ENCODE results near the gene TXNL4A. TPM values are rescaled to one million over a fixed set of nuclear protein-coding genes. Genes with fewer than 3 reads are reported as not detected.

Gene TXNL4A
- total RNA-seq, 2 donors from 2014 or later: 117 to 138 TPM

DNA sequence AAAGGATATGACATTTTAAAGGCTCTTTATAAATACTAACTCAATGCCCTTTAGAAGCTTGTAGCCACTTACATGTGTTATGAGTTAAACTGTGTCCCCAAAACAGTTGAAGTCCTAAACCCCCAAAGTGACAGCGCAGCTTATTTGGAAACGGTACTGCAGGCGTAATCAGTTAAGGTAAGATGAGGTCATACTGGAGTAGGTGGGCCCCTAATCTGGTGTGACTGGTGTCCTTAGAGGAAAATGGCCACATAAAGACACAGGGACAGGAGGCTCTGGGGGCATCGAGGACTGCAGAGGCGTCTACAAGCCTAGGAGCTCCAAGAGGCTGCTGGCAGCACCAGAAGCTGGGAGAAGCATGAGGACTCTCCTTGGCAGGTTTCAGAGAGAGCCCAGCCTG is 8.5 kb downstream of the TXNL4A start:
- Mint-ChIP-seq H3K9me3 (no peaks in the 10 kb centered on the region), H3K4me1 (no peaks in the 10 kb centered on the region), H3K36me3 (ENCODE audit: low read depth) (peaks cover 49% of the 10 kb centered on the region), H3K27ac (peak overlapping the region; percentile 64), H3K4me3 (no peak overlapping the region), H3K27me3 (ENCODE audit: insufficient read depth) (no peaks in the 10 kb centered on the region)
- H3K4me1 ChIP-seq (ENCODE audit: control insufficient read depth, insufficient read depth, low read length): no peaks in the 10 kb centered on the region
- 93 to 98% methylated on average over 5 of the region's 5 CpGs for WGBS, 2 experiments (ENCODE audit: insufficient coverage in 1 of 2, insufficient read length in 1 of 2)
- DNase-seq: no peak
- no peak overlapping the region for H3K4me3 ChIP-seq (ENCODE audit: low read length)
- H3K9me3 ChIP-seq (ENCODE audit: control insufficient read depth, low read length): no peaks in the 10 kb centered on the region
- TF ChIP-seq, protein P1, sequence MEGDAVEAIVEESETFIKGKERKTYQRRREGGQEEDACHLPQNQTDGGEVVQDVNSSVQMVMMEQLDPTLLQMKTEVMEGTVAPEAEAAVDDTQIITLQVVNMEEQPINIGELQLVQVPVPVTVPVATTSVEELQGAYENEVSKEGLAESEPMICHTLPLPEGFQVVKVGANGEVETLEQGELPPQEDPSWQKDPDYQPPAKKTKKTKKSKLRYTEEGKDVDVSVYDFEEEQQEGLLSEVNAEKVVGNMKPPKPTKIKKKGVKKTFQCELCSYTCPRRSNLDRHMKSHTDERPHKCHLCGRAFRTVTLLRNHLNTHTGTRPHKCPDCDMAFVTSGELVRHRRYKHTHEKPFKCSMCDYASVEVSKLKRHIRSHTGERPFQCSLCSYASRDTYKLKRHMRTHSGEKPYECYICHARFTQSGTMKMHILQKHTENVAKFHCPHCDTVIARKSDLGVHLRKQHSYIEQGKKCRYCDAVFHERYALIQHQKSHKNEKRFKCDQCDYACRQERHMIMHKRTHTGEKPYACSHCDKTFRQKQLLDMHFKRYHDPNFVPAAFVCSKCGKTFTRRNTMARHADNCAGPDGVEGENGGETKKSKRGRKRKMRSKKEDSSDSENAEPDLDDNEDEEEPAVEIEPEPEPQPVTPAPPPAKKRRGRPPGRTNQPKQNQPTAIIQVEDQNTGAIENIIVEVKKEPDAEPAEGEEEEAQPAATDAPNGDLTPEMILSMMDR (conservative IDR thresholded peaks at IDR 0.05): no peak
- no peak overlapping the region for H3K27ac ChIP-seq (ENCODE audit: low read depth, low read length)
- H3K27me3 ChIP-seq (ENCODE audit: control insufficient read depth, insufficient read depth, low read length, poor library complexity, severe bottlenecking): no peaks in the 10 kb centered on the region
- no peak overlapping the region for H3K9ac ChIP-seq (ENCODE audit: extremely low read depth, low read length, poor library complexity, severe bottlenecking)
- peaks cover 56% of the 10 kb centered on the region for H3K36me3 ChIP-seq (ENCODE audit: control insufficient read depth, insufficient read depth, low read length)

DNA sequence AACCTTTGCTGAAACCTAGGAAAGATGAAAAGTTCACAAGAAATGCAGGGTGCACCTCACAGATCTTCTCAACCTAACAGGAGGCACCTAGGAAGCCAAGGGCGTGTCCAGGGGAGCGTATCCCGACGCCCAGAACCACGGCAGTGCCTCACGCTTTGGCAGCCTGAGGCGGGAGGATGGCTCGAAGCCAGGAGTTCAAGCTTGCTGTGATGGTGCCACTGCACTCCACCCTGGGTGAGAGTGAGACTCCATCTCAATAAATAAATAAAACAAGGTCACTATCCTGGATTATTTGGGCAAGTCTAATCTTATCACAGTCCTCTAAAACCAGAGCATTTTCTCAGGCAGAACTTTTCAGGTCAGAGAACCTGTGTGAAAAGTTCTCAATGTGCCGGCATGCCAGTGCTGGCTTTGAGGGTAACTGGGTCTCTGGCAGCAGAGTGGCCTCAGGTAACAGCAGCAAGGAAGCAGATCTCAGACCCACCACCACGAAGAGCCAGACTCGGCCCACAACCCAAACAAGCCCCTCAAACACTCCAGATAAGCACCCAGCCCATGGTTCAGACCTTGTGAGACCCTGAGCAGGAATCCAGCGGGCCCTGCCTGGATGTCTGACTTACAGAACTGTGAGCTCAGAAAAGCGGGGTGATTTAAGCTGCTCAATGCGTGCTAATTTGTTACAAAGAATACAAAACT is 12.2 kb downstream of the TXNL4A start:
- DNase-seq: no peak
- H3K27me3 ChIP-seq (ENCODE audit: control insufficient read depth, insufficient read depth, low read length, poor library complexity, severe bottlenecking): no peaks in the 10 kb centered on the region
- H3K4me3 ChIP-seq (ENCODE audit: low read length): no peak overlapping the region
- peak overlapping the region; percentile 30 for H3K27ac Mint-ChIP-seq
- TF ChIP-seq, protein P1 (conservative IDR thresholded peaks at IDR 0.05): no peak
- H3K27me3 Mint-ChIP-seq (ENCODE audit: insufficient read depth): no peaks in the 10 kb centered on the region
- peaks cover 74% of the 10 kb centered on the region for H3K36me3 ChIP-seq (ENCODE audit: control insufficient read depth, insufficient read depth, low read length)
- no peak overlapping the region for H3K4me3 Mint-ChIP-seq
- WGBS, 2 experiments (ENCODE audit: insufficient coverage in 1 of 2, insufficient read length in 1 of 2): 90 to 91% methylated on average over 5 to 14 of the region's 14 CpGs
- H3K4me1 ChIP-seq (ENCODE audit: control insufficient read depth, insufficient read depth, low read length): no peaks in the 10 kb centered on the region
- no peaks in the 10 kb centered on the region for H3K9me3 ChIP-seq (ENCODE audit: control insufficient read depth, low read length)
- H3K9me3 Mint-ChIP-seq: no peaks in the 10 kb centered on the region
- peaks cover 67% of the 10 kb centered on the region for H3K36me3 Mint-ChIP-seq (ENCODE audit: low read depth)
- no peak overlapping the region for H3K27ac ChIP-seq (ENCODE audit: low read depth, low read length)
- H3K4me1 Mint-ChIP-seq: peaks cover 9% of the 10 kb centered on the region
- no peak overlapping the region for H3K9ac ChIP-seq (ENCODE audit: extremely low read depth, low read length, poor library complexity, severe bottlenecking)

DNA sequence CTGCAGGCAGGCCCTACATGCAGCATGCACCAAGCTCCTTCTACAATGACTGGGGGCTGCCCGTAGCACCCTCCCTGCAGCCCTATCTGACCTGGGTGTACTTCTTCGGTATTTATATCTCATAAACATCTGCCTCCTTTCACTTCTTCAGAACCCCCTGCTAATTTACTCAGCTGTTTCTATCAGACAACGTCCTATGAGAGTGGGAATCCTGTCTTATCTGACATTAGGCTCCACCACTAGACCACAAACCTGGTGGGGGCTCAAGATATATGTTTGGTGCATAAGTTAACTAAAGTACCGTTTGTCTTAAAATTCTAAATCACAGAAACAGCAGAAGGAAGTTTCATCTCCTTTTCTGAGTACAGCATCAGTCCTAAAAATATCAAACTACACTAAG is 13.3 kb downstream of the TXNL4A start:
- no peak overlapping the region for H3K27ac Mint-ChIP-seq
- H3K27me3 Mint-ChIP-seq (ENCODE audit: insufficient read depth): no peaks in the 10 kb centered on the region
- 98 to 100% methylated on average over 3 to 4 of the region's 4 CpGs for WGBS, 2 experiments (ENCODE audit: insufficient coverage in 1 of 2, insufficient read length in 1 of 2)
- H3K36me3 Mint-ChIP-seq (ENCODE audit: low read depth): peaks cover 73% of the 10 kb centered on the region
- Histone ChIP-seq H3K36me3 (ENCODE audit: control insufficient read depth, insufficient read depth, low read length) (peaks cover 83% of the 10 kb centered on the region), H3K9ac (ENCODE audit: extremely low read depth, low read length, poor library complexity, severe bottlenecking) (no peak overlapping the region), H3K4me3 (ENCODE audit: low read length) (no peak overlapping the region), H3K27ac (ENCODE audit: low read depth, low read length) (no peak overlapping the region), H3K9me3 (ENCODE audit: control insufficient read depth, low read length) (no peaks in the 10 kb centered on the region), H3K27me3 (ENCODE audit: control insufficient read depth, insufficient read depth, low read length, poor library complexity, severe bottlenecking) (no peaks in the 10 kb centered on the region), H3K4me1 (ENCODE audit: control insufficient read depth, insufficient read depth, low read length) (no peaks in the 10 kb centered on the region)
- DNase-seq: no peak
- TF ChIP-seq, protein P1 (conservative IDR thresholded peaks at IDR 0.05): no peak
- no peaks in the 10 kb centered on the region for H3K9me3 Mint-ChIP-seq
- H3K4me3 Mint-ChIP-seq: no peak overlapping the region
- peaks cover 9% of the 10 kb centered on the region for H3K4me1 Mint-ChIP-seq
